Measurements from ENCODE around the gene ALG2.

ALG2 gene

GRCh38 chr9:99183616-99184015 is 38.1 kb downstream of the ALG2 start:
- Histone ChIP-seq H3K4me3 (ENCODE audit: low read depth, low read length) (no peak overlapping the region), H3K36me3 (ENCODE audit: control insufficient read depth in 2 of 2, insufficient read depth in 1 of 2, low read length in 2 of 2) (no peaks in the 10 kb centered on the region), H3K9me3 (ENCODE audit: control insufficient read depth, insufficient read depth, low read depth, low read length) (no peaks in the 10 kb centered on the region), H3K27ac (ENCODE audit: extremely low read depth, low read depth, low read length) (no peak overlapping the region), H3K4me1 (ENCODE audit: control insufficient read depth, insufficient read depth, low read length) (no peaks in the 10 kb centered on the region)
- ChIA-PET POLR2A (interaction anchor here (1.0 kb wide), 1 partner anchor 38 kb away, joined by 3 read pairs; the partner anchor contains the start of genes ALG2 and SEC61B), CTCF (interaction anchor here (0.6 to 4.9 kb wide), 10 partner anchors 8 to 1140 kb away, joined by 3 to 45 read pairs (median 5); no protein-coding TSS in a partner anchor)
- TF ChIP-seq ZNF626 (tag by site-specific recombination; IDR thresholded peaks at IDR 0.05) (no peak), EGR2 (tag by site-specific recombination; IDR thresholded peaks at IDR 0.05; ENCODE audit: low read depth) (no peak), ZNF112 (tag by site-specific recombination; IDR thresholded peaks at IDR 0.05) (no peak), ZNF555 (tag by site-specific recombination; conservative IDR thresholded peaks at IDR 0.05) (no peak)

- Histone ChIP-seq H3K4me1 (ENCODE audit: control insufficient read depth, insufficient read depth, low read length) (no peaks in the 10 kb centered on the region), H3K4me3 (ENCODE audit: low read depth, low read length) (no peak overlapping the region), H3K27ac (ENCODE audit: extremely low read depth, low read depth, low read length) (no peak overlapping the region), H3K9me3 (ENCODE audit: control insufficient read depth, insufficient read depth, low read depth, low read length) (no peaks in the 10 kb centered on the region), H3K36me3 (ENCODE audit: control insufficient read depth in 2 of 2, insufficient read depth in 1 of 2, low read length in 2 of 2) (no peaks in the 10 kb centered on the region)
- POLR2A ChIA-PET: no interaction called here
- CTCF ChIA-PET: interaction anchor here (0.6 to 1.9 kb wide), 12 partner anchors 9 to 1143 kb away, joined by 3 to 6 read pairs (median 4); no protein-coding TSS in a partner anchor
- TF ChIP-seq ZNF248 (tag by site-specific recombination; IDR thresholded peaks at IDR 0.05) (no peak), ZBTB8A (tag by site-specific recombination; IDR thresholded peaks at IDR 0.05) (no peak), ZNF596 (tag by site-specific recombination; IDR thresholded peaks at IDR 0.05) (no peak), ZSCAN4 (tag by site-specific recombination; IDR thresholded peaks at IDR 0.05) (no peak), ZNF169 (tag by site-specific recombination; IDR thresholded peaks at IDR 0.05) (no peak), ZNF157 (tag by site-specific recombination; IDR thresholded peaks at IDR 0.05) (no peak), ZNF350 (tag by site-specific recombination; IDR thresholded peaks at IDR 0.05) (no peak), ZEB2 (tag by site-specific recombination; IDR thresholded peaks at IDR 0.05) (no peak), ZNF398 (tag by site-specific recombination; IDR thresholded peaks at IDR 0.05) (no peak), BCL11A (tag by site-specific recombination; IDR thresholded peaks at IDR 0.05; ENCODE audit: low read depth) (no peak), ZNF692 (tag by site-specific recombination; IDR thresholded peaks at IDR 0.05) (no peak), ZFP3 (tag by site-specific recombination; IDR thresholded peaks at IDR 0.05; ENCODE audit: low read depth) (no peak), ZSCAN18 (tag by site-specific recombination; IDR thresholded peaks at IDR 0.05) (no peak), KLF7 (tag by site-specific recombination; IDR thresholded peaks at IDR 0.05; ENCODE audit: borderline replicate concordance) (no peak), ZNF529 (tag by site-specific recombination; IDR thresholded peaks at IDR 0.05; ENCODE audit: insufficient replicate concordance) (no peak), ZNF433 (tag by site-specific recombination; IDR thresholded peaks at IDR 0.05; ENCODE audit: low read depth) (no peak), ZFP69B (tag by site-specific recombination; IDR thresholded peaks at IDR 0.05) (no peak), ZNF423 (tag by site-specific recombination; IDR thresholded peaks at IDR 0.05) (no peak), ZNF133 (tag by site-specific recombination; IDR thresholded peaks at IDR 0.05) (no peak)
These were observed 39.4 kb downstream of the ALG2 start for GRCh38 chr9:99182356-99182755.
